SU-DHL-6 (cell line): ENCODE results near the gene TMOD1.

Experiments used
- H2AFZ ChIP-seq: fragments of 200-600 bp; sonication (generic); 2 replicates; pipeline ENCODE4 v1.6.1; 2014; ENCODE audit warnings: low read depth, mild to moderate bottlenecking, moderate library complexity, mixed read lengths, antibody characterized with exemption, low read length; ENCODE audit not compliant: severe bottlenecking
- H3F3A ChIP-seq: fragments of 200-600 bp; shearing (Covaris generic); 2 replicates; pipeline ENCODE4 v1.6.0; 2016; ENCODE audit warnings: antibody characterized with exemption, mild to moderate bottlenecking; ENCODE audit not compliant: insufficient read depth
- H3K27ac ChIP-seq: fragments of 200-600 bp; sonication (generic); 2 replicates; pipeline ENCODE4 v1.5.1; 2016; ENCODE audit warnings: low read depth, mild to moderate bottlenecking, low read length, moderate library complexity, mixed read lengths
- H3K27me3 ChIP-seq: fragments of 200-600 bp; sonication (generic), shearing (Covaris generic); 2 replicates; pipeline ENCODE4 v1.6.0; 2014; ENCODE audit warnings: mild to moderate bottlenecking, low read length
- H3K36me3 ChIP-seq: fragments of 200-600 bp; sonication (generic); 2 replicates; pipeline ENCODE4 v1.6.1; 2014; ENCODE audit warnings: mild to moderate bottlenecking, low read length, mixed read lengths
- H3K4me2 ChIP-seq: fragments of 300-600, 200-600 bp; shearing (Covaris generic), sonication (generic); 2 replicates; pipeline ENCODE4 v1.6.0; 2014; ENCODE audit warnings: low read length, low read depth, mild to moderate bottlenecking; ENCODE audit not compliant: poor library complexity, severe bottlenecking
- H3K4me3 ChIP-seq: fragments of 200-600 bp; sonication (generic); 2 replicates; pipeline ENCODE4 v1.5.1; 2014; ENCODE audit warnings: antibody characterized with exemption, low read length, mild to moderate bottlenecking, mixed read lengths; ENCODE audit not compliant: insufficient read depth, poor library complexity, severe bottlenecking
- H3K79me2 ChIP-seq: fragments of 200-600 bp; sonication (generic); 2 replicates; pipeline ENCODE4 v1.6.1; 2014; ENCODE audit warnings: mild to moderate bottlenecking, low read length, moderate library complexity; ENCODE audit not compliant: insufficient read depth
- H3K9ac ChIP-seq: fragments of 200-600 bp; sonication (generic); 2 replicates; pipeline ENCODE4 v1.7.0; 2014; ENCODE audit warnings: mild to moderate bottlenecking, low read length
- H3K9me2 ChIP-seq: fragments of 200-600 bp; sonication (generic); replicated peaks from 2 replicates; pipeline ENCODE4 v1.6.1; 2014; ENCODE audit warnings: low read length; ENCODE audit not compliant: insufficient read depth
- H3K9me3 ChIP-seq: fragments of 200-600 bp; sonication (generic); 2 replicates; pipeline ENCODE4 v1.6.1; 2014; ENCODE audit warnings: low read length, mixed read lengths; ENCODE audit not compliant: insufficient read depth
- H4K20me1 ChIP-seq: fragments of 200-600 bp; sonication (generic); 2 replicates; pipeline ENCODE4 v1.6.1; 2014; ENCODE audit warnings: low read depth, mild to moderate bottlenecking, antibody characterized with exemption, low read length, moderate library complexity, mixed read lengths
- CTCF ChIP-seq: fragments of 200-600 bp; sonication (generic); IDR thresholded peaks from one replicate; pipeline ENCODE4 v1.5.1; 2017; ENCODE audit warnings: antibody characterized with exemption, mild to moderate bottlenecking, low read length, moderate library complexity; ENCODE audit not compliant: insufficient read depth, poor library complexity, severe bottlenecking
- EZH2phosphoT487 ChIP-seq: fragments of 200-600 bp; sonication (generic), shearing (Covaris generic); conservative IDR thresholded peaks from 2 replicates; pipeline ENCODE4 v1.6.1; 2018; ENCODE audit warnings: mild to moderate bottlenecking, antibody characterized with exemption, low read length, moderate library complexity, mixed read lengths

Gene TMOD1

GRCh38 chr9:97506787-97507186 lies 5.3 kb downstream of the TMOD1 start:
- H3K36me3 ChIP-seq = no peaks in the 10 kb centered on the region
- H3F3A ChIP-seq = no peaks in the 10 kb centered on the region
- TF ChIP-seq EZH2phosphoT487 = no peak
- TF ChIP-seq CTCF = no peak
- H3K9ac ChIP-seq = no peak overlapping the region
- H2AFZ ChIP-seq = no peak overlapping the region
- H3K9me3 ChIP-seq = no peaks in the 10 kb centered on the region
- no peaks in the 10 kb centered on the region for H3K9me2 ChIP-seq
- H3K27ac ChIP-seq = no peak overlapping the region
- no peak overlapping the region for H3K4me2 ChIP-seq
- no peaks in the 10 kb centered on the region for H3K27me3 ChIP-seq
- no peaks in the 10 kb centered on the region for H4K20me1 ChIP-seq
- no peaks in the 10 kb centered on the region for H3K79me2 ChIP-seq
- H3K4me3 ChIP-seq = no peak overlapping the region

- no peak for TF ChIP-seq EZH2phosphoT487
- no peak for TF ChIP-seq CTCF
- H3K79me2 ChIP-seq = no peaks in the 10 kb centered on the region
Observed at GRCh38 chr9:97507428-97507984, 6.0 kb downstream of the TMOD1 start.

GRCh38 chr9:97508852-97509251 lies 7.4 kb downstream of the TMOD1 start:
- no peaks in the 10 kb centered on the region for H3K9me2 ChIP-seq
- H3K9me3 ChIP-seq = no peaks in the 10 kb centered on the region
- H4K20me1 ChIP-seq = no peaks in the 10 kb centered on the region
- H3K9ac ChIP-seq = no peak overlapping the region
- H2AFZ ChIP-seq = no peak overlapping the region
- no peaks in the 10 kb centered on the region for H3K79me2 ChIP-seq
- no peaks in the 10 kb centered on the region for H3K36me3 ChIP-seq
- H3K4me2 ChIP-seq = no peak overlapping the region
- H3F3A ChIP-seq = no peaks in the 10 kb centered on the region
- no peak overlapping the region for H3K27ac ChIP-seq
- no peaks in the 10 kb centered on the region for H3K27me3 ChIP-seq
- H3K4me3 ChIP-seq = no peak overlapping the region
- TF ChIP-seq CTCF (no peak), EZH2phosphoT487 (no peak)

More at GRCh38 chr9:97507428-97507984, 6.0 kb downstream of the TMOD1 start:
- Histone ChIP-seq H3K9ac (no peak overlapping the region), H3F3A (no peaks in the 10 kb centered on the region), H3K27me3 (no peaks in the 10 kb centered on the region), H4K20me1 (no peaks in the 10 kb centered on the region), H2AFZ (no peak overlapping the region), H3K27ac (no peak overlapping the region), H3K9me3 (no peaks in the 10 kb centered on the region), H3K4me2 (no peak overlapping the region), H3K36me3 (no peaks in the 10 kb centered on the region), H3K9me2 (no peaks in the 10 kb centered on the region), H3K4me3 (no peak overlapping the region)
